Right cardiac atrium (tissue), 5 donors: ENCODE measurements around the gene FLII. TPM values are rescaled to one million over a fixed set of nuclear protein-coding genes. Genes with fewer than 3 reads are reported as not detected.
A peak's percentile ranks its signal among the peaks of the same experiment; 100 is the strongest.

Experiments
- ATAC-seq, 2 donors: fragments of 200-7000 bp; cut with Tn5 transposase; one replicate each; pipeline versions ENCODE4 v1.8.0 to v1.9.1; 2020; ENCODE audit warnings: moderate library complexity in 2 of 2, mild to moderate bottlenecking in 1 of 2
- DNase-seq, 3 donors: peaks; one replicate each; pipeline ENCODE4 v3.0.0-alpha.2; 2020
- H3K27ac ChIP-seq: one replicate; pipeline ENCODE4 v1.5.1; 2013; ENCODE audit warnings: mild to moderate bottlenecking, low read length, control low read depth, moderate library complexity
- H3K27me3 ChIP-seq: one replicate; pipeline ENCODE4 v1.6.1; 2013; ENCODE audit not compliant: control insufficient read depth, insufficient read depth
- H3K4me1 ChIP-seq: one replicate; pipeline ENCODE4 v1.6.1; 2013; ENCODE audit warnings: low read length; ENCODE audit not compliant: control insufficient read depth, insufficient read depth
- H3K4me3 ChIP-seq: one replicate; pipeline ENCODE4 v1.5.1; 2013; ENCODE audit warnings: low read length, control low read depth
- H3K9me3 ChIP-seq: one replicate; pipeline ENCODE4 v1.6.1; 2013; ENCODE audit warnings: low read length; ENCODE audit not compliant: control insufficient read depth
- WGBS: extraction: QIAGEN DNeasy Blood & Tissue Kit; methylation state at CpG from one replicate; pipeline ENCODE4 v1.1.7; 2013; 5-methylcytosine and 5-hydroxymethylcytosine counted together
- intact Hi-C, 4 donors: fragments of 100-400 bp; cut with DNase I; formaldehyde crosslinking; loops; one replicate each; pipeline versions ENCODE4 v1.11.0 to v1.14.0; 2022 to 2023
- polyA plus RNA-seq: library from polyadenylated mRNA; stranded (reverse); fragments of 200-250 nt; gene quantifications from one replicate; pipeline ENCODE4 v1.2.3, GENCODE V29; 2013
- total RNA-seq, 4 donors: library from RNA; stranded (reverse); fragmentation: NEBNext Ultra II Directional; extraction: Animal tissue kit (Norgen Biotek cat#: 25700); gene quantifications; one replicate each; pipeline ENCODE4 v1.2.1, GENCODE V29; 2021
- donor health status: healthy with polysubstance abuse.
- donor health status: DM: no; HTN: yes; CAD: no.
- donor health status: DM: no; HTN: no; CAD: no.
- donor health status: DM: no; HTN: yes; CAD: no; lungs with severe emphysema.
- donor health status: DM: yes; HTN: yes; CAD: no.

The FLII gene
- total and polyA plus RNA-seq, 5 donors = 166 to 217 (median 186) TPM

DNA sequence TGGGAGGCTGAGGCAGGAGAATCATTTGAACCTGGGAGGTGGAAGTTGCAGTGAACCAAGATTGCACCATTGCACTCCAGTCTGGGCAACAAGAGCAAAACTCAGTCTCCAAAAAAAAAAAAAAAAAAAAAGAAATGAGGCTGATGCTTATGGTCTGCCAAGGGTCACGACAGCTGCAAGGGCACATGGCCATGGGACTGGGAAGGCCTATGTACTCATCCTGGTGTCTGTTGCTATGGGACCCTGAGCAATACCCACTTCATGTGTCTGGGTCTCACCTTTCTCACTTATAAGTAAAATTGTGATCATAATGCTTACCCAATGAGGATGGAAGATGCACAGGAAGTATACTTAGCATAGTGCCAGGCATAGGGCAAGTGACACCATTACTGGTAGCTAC, 18.5 kb upstream of the FLII start:
- Histone ChIP-seq H3K27ac (no peak overlapping the region), H3K27me3 (no peaks in the 10 kb centered on the region), H3K9me3 (no peaks in the 10 kb centered on the region), H3K4me1 (no peaks in the 10 kb centered on the region), H3K4me3 (no peak overlapping the region)
- intact Hi-C loops = no loop called here
- DNase-seq (no peak), ATAC-seq (no peak)
- WGBS = 80% methylated on average over 1 of the region's 1 CpG

- ATAC-seq (no peak), DNase-seq (no peak)
- no peak overlapping the region for H3K27ac ChIP-seq
- no peak overlapping the region for H3K4me3 ChIP-seq
- 78% methylated on average over 14 of the region's 14 CpGs for WGBS
- H3K27me3 ChIP-seq = no peaks in the 10 kb centered on the region
- intact Hi-C loops = no loop called here
- H3K4me1 ChIP-seq = no peaks in the 10 kb centered on the region
- no peaks in the 10 kb centered on the region for H3K9me3 ChIP-seq
Measured at GRCh38 chr17:18270046-18270931, 11.8 kb upstream of the FLII start.

GRCh38 chr17:18267927-18268711, 9.6 kb upstream of the FLII start:
- no peak overlapping the region for H3K27ac ChIP-seq
- no peaks in the 10 kb centered on the region for H3K4me1 ChIP-seq
- H3K9me3 ChIP-seq = no peaks in the 10 kb centered on the region
- intact Hi-C loops = loop anchor here in 1 of 4 donors (10.0 kb wide), 1 partner anchor 63 kb away; no protein-coding TSS in a partner anchor
- ATAC-seq = peak in 1 of 2 donors; percentile 4
- H3K4me3 ChIP-seq = no peak overlapping the region
- peak in 1 of 3 donors; percentile 27 for DNase-seq
- 44% methylated on average over 14 of the region's 14 CpGs for WGBS
- no peaks in the 10 kb centered on the region for H3K27me3 ChIP-seq

- no peak overlapping the region for H3K4me3 ChIP-seq
- H3K4me1 ChIP-seq = no peaks in the 10 kb centered on the region
- no peaks in the 10 kb centered on the region for H3K9me3 ChIP-seq
- intact Hi-C loops = loop anchor here in 1 of 4 donors (10.0 kb wide), 1 partner anchor 63 kb away; no protein-coding TSS in a partner anchor
- DNase-seq = no peak
- no peaks in the 10 kb centered on the region for H3K27me3 ChIP-seq
- WGBS = 79% methylated on average over 10 of the region's 10 CpGs
- H3K27ac ChIP-seq = no peak overlapping the region
- ATAC-seq = peak in 1 of 2 donors; percentile 3
Measured at GRCh38 chr17:18267366-18267765, 8.8 kb upstream of the FLII start.

- Histone ChIP-seq H3K4me3 (no peak overlapping the region), H3K27me3 (no peaks in the 10 kb centered on the region), H3K27ac (no peak overlapping the region), H3K9me3 (no peaks in the 10 kb centered on the region), H3K4me1 (peaks cover 10% of the 10 kb centered on the region)
- no peak for ATAC-seq
- WGBS = 91% methylated on average over 50 of the region's 50 CpGs
- intact Hi-C loops = loop anchor here in 2 of 4 donors (2.0 to 10.0 kb wide), 2 partner anchors 19 to 59 kb away; no protein-coding TSS in a partner anchor
- peak in 1 of 3 donors; percentile 48 for DNase-seq
Measured at GRCh38 chr17:18263885-18264682, 5.5 kb upstream of the FLII start.

DNA sequence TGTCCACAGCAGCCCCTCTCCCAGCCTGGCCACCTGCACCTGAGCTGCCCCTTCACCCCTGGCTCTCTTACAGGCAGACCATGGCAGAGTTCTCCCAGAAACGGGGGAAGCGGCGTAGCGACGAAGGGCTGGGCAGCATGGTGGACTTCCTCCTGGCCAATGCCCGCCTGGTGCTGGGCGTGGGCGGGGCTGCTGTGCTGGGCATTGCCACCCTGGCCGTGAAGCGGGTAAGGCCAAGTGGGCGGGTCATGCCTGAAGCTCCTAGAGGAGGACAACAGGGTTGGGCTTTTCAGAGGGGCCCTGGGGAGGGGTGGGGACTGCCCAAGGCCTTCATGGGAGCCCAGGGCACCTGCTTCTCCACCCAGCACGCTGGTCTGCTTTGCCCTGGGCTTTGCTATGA, 4.1 kb upstream of the FLII start:
- intact Hi-C loops = loop anchor here in 1 of 4 donors (10.0 kb wide), 1 partner anchor 58 kb away; no protein-coding TSS in a partner anchor
- Histone ChIP-seq H3K9me3 (no peaks in the 10 kb centered on the region), H3K4me3 (no peak overlapping the region), H3K27ac (no peak overlapping the region), H3K4me1 (peaks cover 10% of the 10 kb centered on the region), H3K27me3 (no peaks in the 10 kb centered on the region)
- 77% methylated on average over 12 of the region's 12 CpGs for WGBS
- peak in 1 of 3 donors; percentile 65 for DNase-seq
- ATAC-seq = no peak

DNA sequence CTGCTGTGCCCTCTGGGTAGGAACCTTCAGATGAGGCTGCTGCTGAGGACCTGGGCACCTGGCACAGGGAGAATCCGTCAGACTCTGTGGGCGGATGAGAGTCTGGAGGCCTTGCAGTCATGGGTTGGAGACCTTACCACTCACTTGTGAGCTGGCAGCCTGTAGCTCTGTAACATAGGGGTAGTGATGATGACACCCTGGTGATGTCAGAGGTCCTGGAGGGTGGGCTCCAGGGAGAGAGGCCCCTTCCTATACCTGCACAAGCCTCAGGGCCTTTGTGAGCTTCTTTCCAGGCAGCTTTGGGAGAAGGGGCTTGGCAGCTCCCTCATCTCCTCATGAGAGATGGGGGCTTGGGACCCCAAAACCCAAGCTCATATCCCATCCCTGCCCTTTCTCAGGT, 3.6 kb upstream of the FLII start:
- no peak for ATAC-seq
- 81% methylated on average over 2 of the region's 2 CpGs for WGBS
- Histone ChIP-seq H3K27me3 (no peaks in the 10 kb centered on the region), H3K9me3 (no peaks in the 10 kb centered on the region), H3K27ac (peak overlapping the region; percentile 86), H3K4me3 (no peak overlapping the region), H3K4me1 (peaks cover 13% of the 10 kb centered on the region)
- peak in 1 of 3 donors; percentile 3 for DNase-seq
- intact Hi-C loops = loop anchor here in 1 of 4 donors (10.0 kb wide), 1 partner anchor 57 kb away; no protein-coding TSS in a partner anchor

DNA sequence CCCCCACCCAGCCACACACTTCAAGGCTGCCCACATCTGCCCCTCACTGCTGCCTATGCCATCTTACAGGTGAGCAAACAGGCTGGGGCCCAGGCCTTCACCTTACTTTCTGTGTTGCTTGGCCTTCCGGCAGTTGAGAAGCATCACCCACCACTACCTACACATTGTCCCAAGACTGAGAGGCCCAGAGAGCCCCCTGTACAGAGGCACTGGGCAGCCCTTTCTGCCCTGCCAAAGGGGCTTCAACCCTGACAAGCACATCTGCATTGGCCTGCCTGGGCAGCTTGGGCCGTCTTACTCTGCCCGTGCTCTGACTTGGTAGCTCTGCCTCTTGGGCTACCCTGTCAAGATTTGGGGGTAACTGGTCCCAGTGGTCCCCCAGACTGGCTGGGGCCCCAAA, 3.1 kb upstream of the FLII start:
- intact Hi-C loops = loop anchor here in 1 of 4 donors (10.0 kb wide), 1 partner anchor 57 kb away; no protein-coding TSS in a partner anchor
- ATAC-seq = no peak

GRCh38 chr17:18261146-18261515, 2.6 kb upstream of the FLII start:
- no peaks in the 10 kb centered on the region for H3K27me3 ChIP-seq
- peak; percentile 16 to 45 for ATAC-seq
- H3K27ac ChIP-seq = peak overlapping the region; percentile 86
- peak overlapping the region; percentile 66 for H3K4me3 ChIP-seq
- no peaks in the 10 kb centered on the region for H3K9me3 ChIP-seq
- 2% methylated on average over 16 of the region's 16 CpGs for WGBS
- intact Hi-C loops = loop anchor here in 1 of 4 donors (10.0 kb wide), 1 partner anchor 56 kb away; no protein-coding TSS in a partner anchor
- peaks cover 14% of the 10 kb centered on the region for H3K4me1 ChIP-seq
- peak; percentile 76 to 83 (median 77) for DNase-seq

More for the DNA sequence above, 3.1 kb upstream of the FLII start:
- H3K4me3 ChIP-seq = peak overlapping the region; percentile 66
- H3K27me3 ChIP-seq = no peaks in the 10 kb centered on the region
- H3K4me1 ChIP-seq = peaks cover 14% of the 10 kb centered on the region
- DNase-seq = peak in 2 of 3 donors; percentile 41 to 46
- 78% methylated on average over 3 of the region's 3 CpGs for WGBS
- H3K27ac ChIP-seq = peak overlapping the region; percentile 86
- H3K9me3 ChIP-seq = no peaks in the 10 kb centered on the region
